Neutrophil (primary cell): ENCODE data around the gene CABYR.

Experiments
- H3K27ac ChIP-seq: fragments of 200-600 bp; sonication (generic); 2 replicates; pipeline ENCODE4 v1.5.1; 2016; ENCODE audit warnings: mild to moderate bottlenecking, moderate library complexity
- H3K27me3 ChIP-seq: fragments of 200-600 bp; sonication (generic); 2 replicates; pipeline ENCODE4 v1.6.0; 2016; ENCODE audit warnings: mild to moderate bottlenecking
- H3K36me3 ChIP-seq: fragments of 200-600 bp; sonication (generic); 2 replicates; pipeline ENCODE4 v1.5.1; 2017
- H3K4me1 ChIP-seq, 2 experiments: fragments of 200-600 bp in 1 of 2; sonication (generic) in 1 of 2; 1 replicate in 1 of 2; 2 replicates in 1 of 2; pipeline versions ENCODE4 v1.5.1 to v1.6.1; 2013 to 2016; ENCODE audit warnings: low read depth in 1 of 2, low read length in 1 of 2, mild to moderate bottlenecking in 1 of 2, moderate library complexity in 1 of 2; ENCODE audit not compliant: control insufficient read depth in 1 of 2, insufficient read depth in 1 of 2
- H3K4me3 ChIP-seq, 2 experiments: fragments of 200-600 bp in 1 of 2; sonication (generic) in 1 of 2; 1 replicate in 1 of 2; 2 replicates in 1 of 2; pipeline ENCODE4 v1.5.1; 2013 to 2016; ENCODE audit warnings: low read depth in 1 of 2, low read length in 1 of 2, mild to moderate bottlenecking in 1 of 2, moderate library complexity in 1 of 2
- H3K9me3 ChIP-seq: fragments of 200-600 bp; sonication (generic); 2 replicates; pipeline ENCODE4 v1.5.1; 2016
- CTCF ChIP-seq: fragments of 200-600 bp; sonication (generic); IDR thresholded peaks from 2 replicates; pipeline ENCODE4 v1.5.1; 2016; ENCODE audit warnings: antibody characterized with exemption

CABYR gene

GRCh38 chr18:24112464-24112863 lies 26.4 kb upstream of the CABYR start:
- H3K27ac ChIP-seq: no peak overlapping the region
- no peak for TF ChIP-seq CTCF
- H3K36me3 ChIP-seq: peaks cover 20% of the 10 kb centered on the region
- no peaks in the 10 kb centered on the region for H3K27me3 ChIP-seq
- H3K4me1 ChIP-seq: peaks cover 12 to 14% of the 10 kb centered on the region in 2 experiments
- no peak overlapping the region for H3K4me3 ChIP-seq
- H3K9me3 ChIP-seq: no peaks in the 10 kb centered on the region

- TF ChIP-seq CTCF: no peak
- Histone ChIP-seq H3K27me3 (no peaks in the 10 kb centered on the region), H3K36me3 (peaks cover 21% of the 10 kb centered on the region), H3K4me3 (no peak overlapping the region), H3K9me3 (no peaks in the 10 kb centered on the region), H3K27ac (no peak overlapping the region), H3K4me1 (peaks cover 12 to 14% of the 10 kb centered on the region in 2 experiments)
Measured at GRCh38 chr18:24112874-24113615, 25.8 kb upstream of the CABYR start.

- no peak overlapping the region for H3K4me3 ChIP-seq
- H3K4me1 ChIP-seq: peaks cover 12 to 14% of the 10 kb centered on the region in 2 experiments
- H3K27ac ChIP-seq: no peak overlapping the region
- TF ChIP-seq CTCF: no peak
- H3K9me3 ChIP-seq: no peaks in the 10 kb centered on the region
- peaks cover 22% of the 10 kb centered on the region for H3K36me3 ChIP-seq
- H3K27me3 ChIP-seq: no peaks in the 10 kb centered on the region
Measured at GRCh38 chr18:24114924-24115549, 23.8 kb upstream of the CABYR start.

GRCh38 chr18:24115628-24116027 lies 23.2 kb upstream of the CABYR start:
- Histone ChIP-seq H3K36me3 (peaks cover 27% of the 10 kb centered on the region), H3K27ac (peak overlapping the region; percentile 22), H3K4me1 (peaks cover 12 to 14% of the 10 kb centered on the region in 2 experiments), H3K9me3 (no peaks in the 10 kb centered on the region), H3K4me3 (no peak overlapping the region), H3K27me3 (no peaks in the 10 kb centered on the region)
- TF ChIP-seq CTCF: no peak

GRCh38 chr18:24118750-24119577 lies 19.9 kb upstream of the CABYR start:
- peaks cover 24% of the 10 kb centered on the region for H3K36me3 ChIP-seq
- H3K27ac ChIP-seq: no peak overlapping the region
- H3K27me3 ChIP-seq: no peaks in the 10 kb centered on the region
- no peaks in the 10 kb centered on the region for H3K9me3 ChIP-seq
- peak; percentile 89 for TF ChIP-seq CTCF
- H3K4me1 ChIP-seq: peaks cover 12 to 14% of the 10 kb centered on the region in 2 experiments
- H3K4me3 ChIP-seq: no peak overlapping the region
